Endothelial cell of umbilical vein (primary cell): Measurements from ENCODE around the gene PAPOLA. TPM values are rescaled to one million over a fixed set of nuclear protein-coding genes. Genes with fewer than 3 reads are reported as not detected.

ENCODE experiments used
- BruUV-seq: library from RNA; stranded (reverse); fragments of 400-500 nt; replicated peaks from 2 replicates; lab custom pipeline; 2021; lab: Mats Ljungman, UMichigan
- CTCF ChIA-PET: fragments of 300-600, 350-600 bp; sonication (Branson Sonifier 250); formaldehyde crosslinking; loops from one replicate; lab custom pipeline; 2021; ENCODE audit warnings: antibody characterized with exemption, inconsistent platforms; lab: Charles Lee
- POLR2A ChIA-PET: fragments of 300-600, 350-600 bp; sonication (Branson Sonifier 250); formaldehyde crosslinking; loops from one replicate; lab custom pipeline; 2021; ENCODE audit warnings: antibody characterized with exemption, inconsistent platforms; lab: Charles Lee
- DNase-seq: peaks from one replicate; pipeline ENCODE4 v3.0.0-alpha.2; 2011; ENCODE audit warnings: low read depth, low spot score
- FAIRE-seq: peaks from 2 replicates; lab custom pipeline; 2011; peaks lifted over from hg19 to GRCh38; lab: Jason Lieb, UNC
- H2AFZ ChIP-seq: 2 replicates; pipeline ENCODE4 v1.6.0; 2012; ENCODE audit warnings: low read depth, low read length, control low read depth, inconsistent platforms
- H3K27ac ChIP-seq: 2 replicates; pipeline ENCODE4 v1.5.1; 2011; ENCODE audit warnings: low read depth, mild to moderate bottlenecking, control low read depth, low read length, moderate library complexity; ENCODE audit not compliant: insufficient read depth
- H3K27me3 ChIP-seq, 2 experiments: 2 replicates each; pipeline versions ENCODE4 v1.6.0 to v1.6.1; 2011; ENCODE audit warnings: low read length in 2 of 2, mixed read lengths in 1 of 2; ENCODE audit not compliant: control insufficient read depth in 2 of 2, insufficient read depth in 2 of 2
- H3K36me3 ChIP-seq, 2 experiments: 2 replicates in 1 of 2; 3 replicates in 1 of 2; pipeline ENCODE4 v1.5.1; 2011; ENCODE audit warnings: low read length in 2 of 2, mild to moderate bottlenecking in 1 of 2, moderate library complexity in 1 of 2; ENCODE audit not compliant: control insufficient read depth in 2 of 2, insufficient read depth in 2 of 2; ENCODE audit errors: extremely low read depth in 1 of 2
- H3K4me1 ChIP-seq: 3 replicates; pipeline ENCODE4 v1.5.1; 2011; ENCODE audit warnings: mild to moderate bottlenecking, low read length; ENCODE audit not compliant: control insufficient read depth, insufficient read depth; ENCODE audit errors: extremely low read depth
- H3K4me2 ChIP-seq: 2 replicates; pipeline ENCODE4 v1.6.1; 2011; ENCODE audit warnings: low read length, control low read depth, mixed read lengths; ENCODE audit not compliant: insufficient read depth
- H3K4me3 ChIP-seq, 3 experiments: fragments of 200-600 bp in 1 of 3; sonication (generic), shearing (Covaris generic) in 1 of 3; replicated peaks in 1 of 3; 2 replicates each; pipeline ENCODE4 v1.5.1; 2011 to 2016; ENCODE audit warnings: control low read depth in 3 of 3, low read length in 3 of 3, mild to moderate bottlenecking in 2 of 3, inconsistent platforms in 1 of 3, low read depth in 1 of 3, moderate library complexity in 1 of 3; ENCODE audit not compliant: insufficient read depth in 1 of 3
- H3K79me2 ChIP-seq: 2 replicates; pipeline ENCODE4 v1.6.0; 2012; ENCODE audit warnings: low read length, inconsistent platforms; ENCODE audit not compliant: control insufficient read depth, insufficient read depth
- H3K9ac ChIP-seq: replicated peaks from 2 replicates; pipeline ENCODE3; 2011; ENCODE audit warnings: low read length, control low read depth; ENCODE audit not compliant: insufficient read depth; ENCODE audit errors: extremely low read depth
- H3K9me1 ChIP-seq: replicated peaks from 3 replicates; pipeline ENCODE4 v1.6.0; 2011; ENCODE audit warnings: mild to moderate bottlenecking, low read length; ENCODE audit not compliant: control insufficient read depth, insufficient read depth; ENCODE audit errors: extremely low read depth
- H3K9me3 ChIP-seq: replicated peaks from 2 replicates; pipeline ENCODE4 v1.5.1; 2012; ENCODE audit warnings: low read length, inconsistent platforms; ENCODE audit not compliant: control insufficient read depth, insufficient read depth
- H4K20me1 ChIP-seq: replicated peaks from 2 replicates; pipeline ENCODE3; 2011; ENCODE audit warnings: mild to moderate bottlenecking, low read length; ENCODE audit not compliant: control insufficient read depth, insufficient read depth; ENCODE audit errors: extremely low read depth
- EZH2 ChIP-seq: IDR thresholded peaks from 2 replicates; pipeline ENCODE4 v1.6.1; 2012; ENCODE audit warnings: borderline replicate concordance, low read depth, mild to moderate bottlenecking, moderate library complexity, low read length, inconsistent platforms; ENCODE audit not compliant: severe bottlenecking
- FOS ChIP-seq: IDR thresholded peaks from 2 replicates; pipeline ENCODE4 v1.6.1; 2011; ENCODE audit warnings: mild to moderate bottlenecking, low read length, moderate library complexity, borderline replicate concordance; ENCODE audit not compliant: insufficient read depth
- GATA2 ChIP-seq: IDR thresholded peaks from 2 replicates; pipeline ENCODE4 v1.7.0; 2011; ENCODE audit warnings: low read depth, mild to moderate bottlenecking, moderate library complexity, mixed read lengths, low read length; ENCODE audit not compliant: insufficient read length, insufficient read depth
- JUN ChIP-seq: IDR thresholded peaks from 2 replicates; pipeline ENCODE4 v1.6.1; 2011; ENCODE audit warnings: borderline replicate concordance, low read depth; ENCODE audit not compliant: insufficient read length, insufficient read depth
- MYC ChIP-seq: IDR thresholded peaks from one replicate; pipeline ENCODE4 v1.6.1; 2011; ENCODE audit warnings: mild to moderate bottlenecking, low read depth, low read length
- POLR2A ChIP-seq: IDR thresholded peaks from 2 replicates; pipeline ENCODE4 v1.6.1; 2012; ENCODE audit warnings: low read depth, mild to moderate bottlenecking, control low read depth, low read length
- POLR2AphosphoS5 ChIP-seq: IDR thresholded peaks from 2 replicates; pipeline ENCODE4 v1.6.1; 2012; ENCODE audit warnings: low read depth, mild to moderate bottlenecking, control low read depth, low read length, moderate library complexity; ENCODE audit not compliant: insufficient read depth
- dilution Hi-C: fragments of 300-500 bp; cut with MboI; formaldehyde crosslinking; loops from one replicate; pipeline ENCODE4 v1.15.0; 2019; ENCODE audit warnings: low sequenced_read_pairs; ENCODE audit not compliant: extremely low pct_ligation_motif_present
- intact Hi-C: fragments of 100-400 bp; cut with micrococcal nuclease; formaldehyde crosslinking; loops from one replicate; pipeline ENCODE4 v1.10.0; 2022
- polyA plus RNA-seq, 4 experiments: library from polyadenylated mRNA; depleted of rRNA in 3 of 4; stranded (reverse) in 3 of 4; unstranded in 1 of 4; fragments of >200 nt; gene quantifications; 2 replicates each; pipeline versions ENCODE4 v1.2.1 to v1.2.3, GENCODE V29; 2011 to 2012; ENCODE audit warnings: missing spikeins in 1 of 4
- total RNA-seq: library from RNA; stranded (reverse); gene quantifications from 2 replicates; pipeline ENCODE4 v1.2.3, GENCODE V29; 2021
- TF ChIP-seq, protein P1 (sequence below), 2 donors: IDR thresholded peaks; 1 replicate in 1 of 2; 2 replicates in 1 of 2; pipeline ENCODE4 v1.5.1; 2011; ENCODE audit warnings: low read length in 2 of 2, mild to moderate bottlenecking in 2 of 2, moderate library complexity in 2 of 2, control low read depth in 1 of 2, inconsistent platforms in 1 of 2, low read depth in 1 of 2; ENCODE audit not compliant: insufficient read depth in 1 of 2; ENCODE audit errors: extremely low read depth in 1 of 2
- TF ChIP-seq, protein P2 (sequence below): IDR thresholded peaks from 2 replicates; pipeline ENCODE4 v1.6.1; 2011; ENCODE audit not compliant: insufficient read depth, insufficient read length

Gene PAPOLA
- total and polyA plus RNA-seq, 2 donors (not counting 3 experiments of a cell fraction or from before 2014, with no cell fraction given): 75.4 to 184 TPM

DNA sequence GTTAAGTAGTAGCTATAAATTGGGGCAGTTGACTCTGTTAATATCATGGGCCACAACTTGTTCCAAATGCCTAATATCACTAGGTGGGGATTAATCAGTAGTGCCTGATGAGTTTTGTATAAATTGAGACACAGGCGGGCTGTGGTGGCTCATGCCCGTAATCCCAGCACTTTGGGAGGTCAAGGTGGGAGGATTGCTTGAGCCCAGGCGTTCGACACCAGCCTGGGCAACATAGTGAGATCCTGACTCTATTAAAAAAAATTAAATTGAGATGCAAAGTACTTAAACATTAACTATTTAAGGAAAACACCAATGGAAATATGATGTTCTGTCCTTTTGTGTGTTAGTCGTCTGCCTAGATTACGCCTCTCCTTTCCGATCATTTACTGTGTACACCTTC lies 9.0 kb downstream of the PAPOLA start:
- POLR2A ChIA-PET: no interaction called here

More for the DNA sequence above, 9.0 kb downstream of the PAPOLA start:
- intact Hi-C loops: no loop called here
- peaks cover 98% of the 10 kb centered on the region for H3K79me2 ChIP-seq
- H2AFZ ChIP-seq: no peak overlapping the region
- DNase-seq: no peak
- TF ChIP-seq, protein P1, sequence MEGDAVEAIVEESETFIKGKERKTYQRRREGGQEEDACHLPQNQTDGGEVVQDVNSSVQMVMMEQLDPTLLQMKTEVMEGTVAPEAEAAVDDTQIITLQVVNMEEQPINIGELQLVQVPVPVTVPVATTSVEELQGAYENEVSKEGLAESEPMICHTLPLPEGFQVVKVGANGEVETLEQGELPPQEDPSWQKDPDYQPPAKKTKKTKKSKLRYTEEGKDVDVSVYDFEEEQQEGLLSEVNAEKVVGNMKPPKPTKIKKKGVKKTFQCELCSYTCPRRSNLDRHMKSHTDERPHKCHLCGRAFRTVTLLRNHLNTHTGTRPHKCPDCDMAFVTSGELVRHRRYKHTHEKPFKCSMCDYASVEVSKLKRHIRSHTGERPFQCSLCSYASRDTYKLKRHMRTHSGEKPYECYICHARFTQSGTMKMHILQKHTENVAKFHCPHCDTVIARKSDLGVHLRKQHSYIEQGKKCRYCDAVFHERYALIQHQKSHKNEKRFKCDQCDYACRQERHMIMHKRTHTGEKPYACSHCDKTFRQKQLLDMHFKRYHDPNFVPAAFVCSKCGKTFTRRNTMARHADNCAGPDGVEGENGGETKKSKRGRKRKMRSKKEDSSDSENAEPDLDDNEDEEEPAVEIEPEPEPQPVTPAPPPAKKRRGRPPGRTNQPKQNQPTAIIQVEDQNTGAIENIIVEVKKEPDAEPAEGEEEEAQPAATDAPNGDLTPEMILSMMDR (IDR thresholded peaks at IDR 0.05; ENCODE audit: extremely low read depth in 1 of 2, insufficient read depth in 1 of 2, low read depth in 1 of 2, low read length in 2 of 2): no peak
- TF ChIP-seq POLR2AphosphoS5 (no peak), JUN (no peak), FOS (no peak), EZH2 (no peak), MYC (no peak), POLR2A (no peak), GATA2 (no peak)
- TF ChIP-seq, protein P2, sequence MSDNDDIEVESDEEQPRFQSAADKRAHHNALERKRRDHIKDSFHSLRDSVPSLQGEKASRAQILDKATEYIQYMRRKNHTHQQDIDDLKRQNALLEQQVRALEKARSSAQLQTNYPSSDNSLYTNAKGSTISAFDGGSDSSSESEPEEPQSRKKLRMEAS: no peak
- no peak overlapping the region for H3K4me3 ChIP-seq
- no peaks in the 10 kb centered on the region for H3K9me3 ChIP-seq
- no peak overlapping the region for H3K27ac ChIP-seq
- no peaks in the 10 kb centered on the region for H3K27me3 ChIP-seq
- CTCF ChIA-PET: no interaction called here
- peaks cover 43% of the 10 kb centered on the region for H4K20me1 ChIP-seq
- no peaks in the 10 kb centered on the region for H3K36me3 ChIP-seq
- no peaks in the 10 kb centered on the region for H3K9me1 ChIP-seq
- no peak overlapping the region for H3K4me2 ChIP-seq
- peaks cover 9% of the 10 kb centered on the region for H3K4me1 ChIP-seq
- FAIRE-seq: no peak
- dilution Hi-C loops: no loop called here
- BruUV-seq: no TSS peak
- no peak overlapping the region for H3K9ac ChIP-seq
